IgD-negative memory B cell (primary cell): Measurements from ENCODE around the gene PLXNB2. TPM values are rescaled to one million over a fixed set of nuclear protein-coding genes. Genes with fewer than 3 reads are reported as not detected.

ENCODE experiments used
- H3K27ac Mint-ChIP-seq, 3 donors: one replicate each; pipeline ENCODE4 v1.8.0; 2020 to 2022; ENCODE audit warnings: mild to moderate bottlenecking in 3 of 3, mixed read lengths in 3 of 3, moderate library complexity in 1 of 3
- H3K27me3 Mint-ChIP-seq: one replicate; pipeline ENCODE4 v1.8.0; 2021; ENCODE audit warnings: mixed read lengths
- H3K36me3 Mint-ChIP-seq: one replicate; pipeline ENCODE4 v1.8.0; 2020; ENCODE audit warnings: mild to moderate bottlenecking, mixed read lengths
- H3K4me1 Mint-ChIP-seq, 3 donors: one replicate each; pipeline ENCODE4 v1.8.0; 2020 to 2022; ENCODE audit warnings: mixed read lengths in 3 of 3, mild to moderate bottlenecking in 1 of 3
- H3K4me3 Mint-ChIP-seq, 4 donors: one replicate each; pipeline ENCODE4 v1.8.0; 2020 to 2022; ENCODE audit warnings: mild to moderate bottlenecking in 4 of 4, mixed read lengths in 4 of 4, moderate library complexity in 3 of 4
- H3K9me3 Mint-ChIP-seq, 3 donors: one replicate each; pipeline ENCODE4 v1.8.0; 2020 to 2021; ENCODE audit warnings: mixed read lengths in 3 of 3, mild to moderate bottlenecking in 1 of 3
- polyA plus RNA-seq: library from polyadenylated mRNA; unstranded; fragments of 300-500 nt; fragmentation: Illumina TruSeq; gene quantifications from one replicate; pipeline ENCODE4 v1.2.3, GENCODE V29; 2021

Gene PLXNB2
- polyA plus RNA-seq, 1 donor from 2014 or later: 2.7 TPM

GRCh38 chr22:50247748-50248147 lies 59.7 kb downstream of the PLXNB2 start:
- no peaks in the 10 kb centered on the region for H3K9me3 Mint-ChIP-seq
- peaks cover 2% of the 10 kb centered on the region for H3K36me3 Mint-ChIP-seq
- H3K4me3 Mint-ChIP-seq: peak overlapping the region in 3 of 4 donors; percentile 67 to 87 (median 77)
- H3K27me3 Mint-ChIP-seq: no peaks in the 10 kb centered on the region
- peak overlapping the region; percentile 51 to 94 (median 93) for H3K27ac Mint-ChIP-seq
- peaks cover 20 to 25% (median 22%) of the 10 kb centered on the region in 3 donors for H3K4me1 Mint-ChIP-seq

DNA sequence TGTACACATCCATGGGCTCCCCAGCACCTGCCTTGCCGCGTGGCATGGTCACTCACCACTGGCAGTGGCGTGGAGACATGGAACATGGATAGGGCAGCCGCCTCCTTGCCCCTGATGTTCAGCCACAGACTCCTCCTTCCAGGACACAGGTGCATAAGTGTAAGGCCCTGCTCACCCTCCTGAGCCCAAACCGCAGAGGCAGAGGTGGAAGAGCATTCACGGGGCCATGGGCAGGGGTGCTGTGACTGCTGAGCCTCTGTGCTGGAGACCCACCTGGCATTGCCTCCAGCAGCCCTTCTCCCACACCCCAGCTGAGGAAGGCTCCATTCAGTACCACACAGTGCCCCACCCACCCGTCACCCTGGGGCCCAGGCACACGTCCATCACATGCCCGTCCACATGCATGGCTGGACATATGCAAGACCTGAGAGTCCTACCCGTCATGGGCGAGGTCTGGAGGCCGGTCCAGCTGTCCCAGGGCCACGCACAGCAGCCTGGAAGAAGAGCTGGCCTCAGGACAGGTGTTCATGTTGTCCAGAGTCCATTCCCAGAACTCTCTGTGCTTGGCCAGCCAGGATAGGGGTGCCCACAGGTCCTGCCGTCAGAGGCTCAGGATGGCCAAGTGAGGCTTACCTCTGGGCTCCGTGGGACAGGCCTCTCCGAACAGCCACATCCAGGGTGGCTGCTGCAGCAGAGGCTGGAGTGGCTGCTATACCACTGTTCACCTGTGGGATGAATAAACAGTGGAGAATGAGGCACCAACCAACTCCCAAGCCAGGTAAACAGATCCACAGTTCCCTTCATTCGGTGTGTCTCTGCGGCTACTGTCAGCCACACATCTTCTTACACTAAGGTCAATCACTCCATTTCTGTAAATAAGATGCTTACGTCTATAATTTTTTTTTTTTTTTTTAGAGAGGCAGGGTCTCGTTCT lies 60.9 kb downstream of the PLXNB2 start:
- H3K27ac Mint-ChIP-seq: peak overlapping the region in 2 of 3 donors; percentile 51 to 94
- peak overlapping the region; percentile 32 to 99 (median 80) for H3K4me3 Mint-ChIP-seq
- no peaks in the 10 kb centered on the region for H3K27me3 Mint-ChIP-seq
- H3K9me3 Mint-ChIP-seq: no peaks in the 10 kb centered on the region
- peaks cover 2% of the 10 kb centered on the region for H3K36me3 Mint-ChIP-seq
- H3K4me1 Mint-ChIP-seq: peaks cover 17 to 29% (median 27%) of the 10 kb centered on the region in 3 donors

GRCh38 chr22:50245214-50246072 lies 62.0 kb downstream of the PLXNB2 start:
- Mint-ChIP-seq H3K9me3 (no peaks in the 10 kb centered on the region), H3K27ac (peak overlapping the region; percentile 91 to 100 (median 96)), H3K4me3 (peak overlapping the region; percentile 90 to 99 (median 98)), H3K4me1 (peaks cover 17 to 32% (median 31%) of the 10 kb centered on the region in 3 donors), H3K36me3 (peaks cover 2% of the 10 kb centered on the region), H3K27me3 (no peaks in the 10 kb centered on the region)

GRCh38 chr22:50244420-50245213 lies 62.8 kb downstream of the PLXNB2 start, which contains the start of gene TUBGCP6:
TUBGCP6 (minus strand) TSS chr22:50245023; CDS start chr22:50244459, 564 bp downstream.
- Mint-ChIP-seq H3K4me3 (peak within 1 kb of the TSS; percentile 90 to 99 (median 98)), H3K27me3 (no peaks in the 10 kb centered on the region), H3K9me3 (no peaks in the 10 kb centered on the region), H3K27ac (peak within 1 kb of the TSS; percentile 91 to 100 (median 96)), H3K4me1 (peaks cover 17 to 29% (median 28%) of the 10 kb centered on the region in 3 donors), H3K36me3 (peaks cover 2% of the 10 kb centered on the region)

- Mint-ChIP-seq H3K36me3 (peaks cover 2% of the 10 kb centered on the region), H3K27me3 (no peaks in the 10 kb centered on the region), H3K4me3 (peak overlapping the region; percentile 90 to 99 (median 98)), H3K9me3 (no peaks in the 10 kb centered on the region), H3K4me1 (peaks cover 17 to 29% (median 28%) of the 10 kb centered on the region in 3 donors), H3K27ac (peak overlapping the region; percentile 91 to 100 (median 96))
Measured at GRCh38 chr22:50243685-50244419, 63.6 kb downstream of the PLXNB2 start.

DNA sequence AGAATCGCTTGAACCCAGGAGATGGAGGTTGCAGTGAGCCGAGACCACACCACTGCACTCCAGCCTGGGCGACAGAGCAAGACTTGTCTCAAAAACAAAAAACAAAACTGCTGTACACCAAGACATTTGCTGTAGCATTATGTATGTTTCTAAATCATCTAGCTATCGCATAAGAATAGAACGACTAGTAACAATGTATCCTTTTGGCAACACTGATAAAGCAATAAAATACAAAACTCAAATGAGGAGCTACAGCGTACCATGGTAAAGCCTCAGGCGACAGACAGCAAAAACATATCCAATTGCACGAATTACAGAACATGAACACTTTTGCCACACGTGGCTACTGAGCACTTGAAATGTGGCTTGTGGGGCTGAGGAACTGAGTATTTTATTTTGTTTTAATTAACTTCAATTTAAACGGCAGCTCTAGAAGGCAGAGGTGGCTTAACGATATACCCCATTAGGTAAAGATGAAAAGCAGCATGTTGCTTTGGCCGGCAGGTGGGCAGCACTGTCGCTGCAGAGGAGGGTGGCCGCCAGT lies 65.0 kb downstream of the PLXNB2 start:
- peak overlapping the region in 1 of 3 donors; percentile 51 for H3K27ac Mint-ChIP-seq
- H3K9me3 Mint-ChIP-seq: no peaks in the 10 kb centered on the region
- H3K4me1 Mint-ChIP-seq: peaks cover 17 to 26% (median 24%) of the 10 kb centered on the region in 3 donors
- peaks cover 2% of the 10 kb centered on the region for H3K36me3 Mint-ChIP-seq
- H3K27me3 Mint-ChIP-seq: no peaks in the 10 kb centered on the region
- peak overlapping the region; percentile 90 to 99 (median 98) for H3K4me3 Mint-ChIP-seq

- no peaks in the 10 kb centered on the region for H3K9me3 Mint-ChIP-seq
- no peak overlapping the region for H3K27ac Mint-ChIP-seq
Measured at GRCh38 chr22:50238755-50239154, 68.7 kb downstream of the PLXNB2 start.

GRCh38 chr22:50236731-50237409 lies 70.6 kb downstream of the PLXNB2 start:
- no peaks in the 10 kb centered on the region for H3K27me3 Mint-ChIP-seq
- H3K4me3 Mint-ChIP-seq: peak overlapping the region in 1 of 4 donors; percentile 42
- H3K9me3 Mint-ChIP-seq: no peaks in the 10 kb centered on the region
- peaks cover 2% of the 10 kb centered on the region for H3K36me3 Mint-ChIP-seq
- H3K27ac Mint-ChIP-seq: peak overlapping the region in 2 of 3 donors; percentile 19 to 43
- H3K4me1 Mint-ChIP-seq: peaks cover 0 to 23% (median 8%) of the 10 kb centered on the region in 3 donors

More at GRCh38 chr22:50238755-50239154, 68.7 kb downstream of the PLXNB2 start:
- Mint-ChIP-seq H3K4me3 (no peak overlapping the region), H3K27me3 (no peaks in the 10 kb centered on the region), H3K36me3 (peaks cover 2% of the 10 kb centered on the region), H3K4me1 (peaks cover 2 to 30% (median 17%) of the 10 kb centered on the region in 3 donors)

- H3K27ac Mint-ChIP-seq: no peak overlapping the region
- H3K4me1 Mint-ChIP-seq: peaks cover 0 to 16% (median 5%) of the 10 kb centered on the region in 3 donors
- no peaks in the 10 kb centered on the region for H3K27me3 Mint-ChIP-seq
- peak overlapping the region in 1 of 4 donors; percentile 17 for H3K4me3 Mint-ChIP-seq
- no peaks in the 10 kb centered on the region for H3K9me3 Mint-ChIP-seq
- H3K36me3 Mint-ChIP-seq: peaks cover 4% of the 10 kb centered on the region
Measured at GRCh38 chr22:50233223-50233622, 74.2 kb downstream of the PLXNB2 start.

DNA sequence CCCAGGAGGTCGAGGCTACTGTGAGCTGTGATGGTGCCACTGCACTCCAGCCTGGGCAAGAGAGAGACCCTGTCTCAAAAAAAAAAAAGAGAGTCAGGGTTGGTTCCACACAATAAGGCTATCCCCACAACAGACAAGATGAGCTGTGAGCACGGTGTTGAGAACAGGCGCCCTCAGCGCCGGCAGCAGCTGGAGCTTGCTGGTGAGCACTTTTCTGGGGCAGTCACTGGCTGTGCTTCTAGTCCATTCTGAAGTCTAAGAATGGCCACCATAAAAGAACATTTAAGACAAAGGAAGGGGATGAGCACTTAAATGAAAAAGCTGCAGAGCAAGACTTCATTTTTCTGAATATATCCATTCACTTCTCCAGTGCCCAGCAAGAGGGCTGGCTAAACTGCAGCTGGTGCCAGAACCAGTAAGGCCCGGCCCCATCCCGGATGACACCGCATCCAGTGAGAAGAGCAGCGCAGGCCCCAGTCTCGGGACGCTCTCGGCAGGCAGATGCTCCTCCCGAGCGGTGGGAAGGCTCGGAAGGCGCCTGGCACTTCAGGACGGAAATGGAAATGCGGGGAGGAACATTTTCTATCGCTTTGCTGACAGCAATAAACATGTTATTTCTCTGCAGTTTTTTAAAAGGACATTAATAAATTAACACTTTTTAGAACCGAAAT lies 74.8 kb downstream of the PLXNB2 start:
- Mint-ChIP-seq H3K27me3 (no peaks in the 10 kb centered on the region), H3K36me3 (peaks cover 4% of the 10 kb centered on the region)

GRCh38 chr22:50229370-50229769 lies 78.1 kb downstream of the PLXNB2 start:
- Mint-ChIP-seq H3K27ac (no peak overlapping the region), H3K36me3 (peaks cover 2% of the 10 kb centered on the region), H3K4me3 (no peak overlapping the region), H3K9me3 (no peaks in the 10 kb centered on the region), H3K4me1 (peaks cover 0 to 5% (median 0%) of the 10 kb centered on the region in 3 donors), H3K27me3 (no peaks in the 10 kb centered on the region)

More for the DNA sequence above, 74.8 kb downstream of the PLXNB2 start:
- Mint-ChIP-seq H3K4me3 (peak overlapping the region in 1 of 4 donors; percentile 17), H3K9me3 (no peaks in the 10 kb centered on the region), H3K4me1 (peaks cover 0 to 13% (median 5%) of the 10 kb centered on the region in 3 donors), H3K27ac (no peak overlapping the region)

GRCh38 chr22:50228366-50228765 lies 79.1 kb downstream of the PLXNB2 start:
- Mint-ChIP-seq H3K4me3 (peak overlapping the region in 1 of 4 donors; percentile 7), H3K9me3 (no peaks in the 10 kb centered on the region), H3K36me3 (peaks cover 2% of the 10 kb centered on the region), H3K27me3 (no peaks in the 10 kb centered on the region), H3K27ac (no peak overlapping the region), H3K4me1 (peaks cover 0 to 5% (median 0%) of the 10 kb centered on the region in 3 donors)
